Ureter (tissue), 1 donor: ENCODE results near the gene ABCD3. TPM values are rescaled to one million over a fixed set of nuclear protein-coding genes. Genes with fewer than 3 reads are reported as not detected.
"Not testable (repeated sequence)": the region's sequence is repeated elsewhere in the genome, so short reads cannot be mapped to it uniquely, and the experiment has no call there.

ENCODE experiments used
- DNase-seq: peaks from one replicate; pipeline ENCODE4 v3.0.0-alpha.2; 2020; ENCODE audit warnings: low spot score
- total RNA-seq: library from RNA; stranded (reverse); gene quantifications from one replicate; pipeline ENCODE4 v1.2.4, GENCODE V29; 2023
- donor health status: DM: yes; HTN: yes; CAD: no.

The ABCD3 gene
- total RNA-seq, 1 donor from 2014 or later: 126 TPM

GRCh38 chr1:94549706-94550105, 131.5 kb downstream of the ABCD3 start:
- DNase-seq: no peak

GRCh38 chr1:94550396-94550795, 132.2 kb downstream of the ABCD3 start:
- no peak for DNase-seq

GRCh38 chr1:94550800-94551241, 132.6 kb downstream of the ABCD3 start:
- DNase-seq: no peak

- DNase-seq: no peak
Measured at GRCh38 chr1:94551449-94551848, 133.3 kb downstream of the ABCD3 start.

- no peak for DNase-seq
Measured at GRCh38 chr1:94552071-94552586, 133.9 kb downstream of the ABCD3 start.

GRCh38 chr1:94553323-94553730, 135.1 kb downstream of the ABCD3 start:
- DNase-seq: no peak

GRCh38 chr1:94553931-94554330, 135.7 kb downstream of the ABCD3 start:
- DNase-seq: no peak

GRCh38 chr1:94554580-94554979, 136.4 kb downstream of the ABCD3 start:
- DNase-seq: no peak

DNA sequence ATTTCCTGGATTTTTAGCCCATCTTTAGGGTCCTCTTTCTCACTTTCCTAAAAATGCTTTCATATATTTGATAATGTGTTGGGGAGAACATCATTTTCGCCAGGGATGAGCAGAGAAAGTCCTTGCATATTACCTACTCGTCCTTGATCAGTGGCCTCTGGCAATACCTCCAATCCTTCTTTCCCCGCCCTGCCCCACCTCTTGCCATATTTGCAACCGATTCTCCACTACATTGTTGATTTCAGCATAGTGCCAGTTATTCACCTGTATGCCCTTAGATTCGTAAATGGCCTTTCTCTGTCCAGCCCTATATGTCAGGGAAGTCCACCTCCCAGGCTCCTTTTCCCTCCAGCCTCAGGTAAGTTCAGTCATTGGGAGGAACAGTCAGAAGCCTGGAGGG, 136.9 kb downstream of the ABCD3 start:
- no peak for DNase-seq

GRCh38 chr1:94559921-94560320, 141.7 kb downstream of the ABCD3 start:
- no peak for DNase-seq

- no peak for DNase-seq
Measured at GRCh38 chr1:94560333-94560732, 142.1 kb downstream of the ABCD3 start.

GRCh38 chr1:94562519-94563260, 144.5 kb downstream of the ABCD3 start:
- no peak for DNase-seq

GRCh38 chr1:94565901-94566300, 147.7 kb downstream of the ABCD3 start:
- DNase-seq: no peak

DNA sequence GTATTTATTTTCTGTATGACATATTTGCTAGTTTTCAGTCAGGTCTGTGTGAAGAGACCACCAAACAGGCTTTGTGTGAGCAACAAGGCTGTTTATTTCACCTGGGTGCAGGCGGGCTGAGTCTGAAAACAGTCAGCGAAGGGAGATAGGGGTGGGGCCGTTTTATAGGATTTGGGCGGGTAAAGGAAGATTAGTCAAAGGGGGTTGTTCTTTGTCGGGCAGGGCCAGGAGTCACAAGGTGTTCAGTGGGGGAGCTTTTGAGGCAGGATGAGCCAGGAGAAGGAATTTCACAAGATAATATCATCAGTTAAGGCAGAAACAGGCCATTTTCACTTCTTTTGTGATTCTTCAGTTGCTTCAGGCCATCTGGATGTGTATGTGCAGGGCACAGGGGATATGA, 148.2 kb downstream of the ABCD3 start:
- not testable (repeated sequence) for DNase-seq

DNA sequence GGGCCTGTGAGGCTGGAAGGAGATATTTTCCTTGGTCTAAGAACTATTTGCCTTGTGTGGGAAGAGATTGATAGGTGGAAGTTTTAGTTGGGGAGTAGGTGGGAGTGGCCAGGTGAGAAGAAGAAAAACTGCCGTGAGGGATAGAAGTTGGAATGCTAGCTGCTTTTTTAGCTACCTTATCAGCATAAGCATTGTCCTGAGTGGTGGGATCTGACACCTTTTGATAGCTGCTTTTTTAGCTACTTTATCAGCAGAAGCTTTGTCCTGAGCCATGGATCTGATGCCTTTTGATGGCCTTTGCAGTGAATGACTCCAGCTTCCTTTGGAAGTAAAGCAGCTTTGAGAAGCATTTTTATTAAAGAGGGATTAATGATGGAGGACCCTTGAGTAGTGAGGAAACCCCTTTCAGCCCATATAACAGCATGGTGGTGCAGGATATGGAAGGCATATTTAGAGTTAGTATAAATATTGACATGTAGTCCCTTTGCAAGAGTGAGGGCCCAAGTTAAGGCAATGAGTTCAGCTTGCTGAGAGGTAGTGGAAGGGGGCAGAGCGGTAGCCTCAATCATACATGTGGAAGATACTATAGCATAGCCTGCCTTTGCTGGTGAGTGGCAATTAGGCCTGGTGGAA, 149.9 kb downstream of the ABCD3 start:
- DNase-seq: not testable (repeated sequence)

Other genes starting within 250 kb of the ABCD3 start
- gene ARHGAP29, start 180.8 kb upstream of the ABCD3 start, total RNA-seq: 30.0 TPM
- 32.3 TPM for gene F3, start 123.4 kb downstream of the ABCD3 start, total RNA-seq